Glomerular endothelial cell (primary cell): ENCODE results near the gene MGMT. TPM values are rescaled to one million over a fixed set of nuclear protein-coding genes. Genes with fewer than 3 reads are reported as not detected.

Experiments
- DNase-seq: peaks from one replicate; pipeline ENCODE4 v3.0.0-alpha.2; 2011; ENCODE audit warnings: low read depth, low spot score; ENCODE audit errors: extremely low read depth
- total RNA-seq: library from RNA; depleted of rRNA; stranded (reverse); fragments of >200 nt; gene quantifications from 2 replicates; pipeline ENCODE4 v1.2.3, GENCODE V29; 2015

The MGMT gene
- total RNA-seq, 1 donor from 2014 or later: 26.5 TPM

DNA sequence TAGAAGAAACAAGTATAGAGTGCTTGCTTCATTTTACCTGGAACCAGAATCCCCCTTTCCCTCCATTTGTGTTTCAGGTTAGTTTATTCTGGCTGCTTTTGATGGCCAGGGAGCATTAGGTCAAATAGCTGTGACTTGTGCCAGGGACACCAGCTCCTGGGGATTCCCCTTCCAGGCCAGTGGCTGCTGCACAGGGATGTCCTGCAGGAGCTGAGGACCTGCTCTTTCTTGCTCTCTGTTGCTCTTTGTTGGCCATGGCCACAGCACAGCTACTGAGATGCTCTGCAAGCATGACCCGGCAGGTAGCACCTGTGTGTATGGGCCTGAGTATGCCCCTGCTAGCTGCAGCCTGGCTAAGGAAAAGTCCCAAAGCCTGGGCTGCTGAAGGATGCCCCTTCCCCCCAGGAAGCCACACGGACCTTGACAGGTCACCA lies 288.1 kb downstream of the MGMT start:
- DNase-seq: no peak

- no peak for DNase-seq
These were observed 288.6 kb downstream of the MGMT start for GRCh38 chr10:129755621-129756020.

- DNase-seq: no peak
These were observed 290.2 kb downstream of the MGMT start for GRCh38 chr10:129756912-129757901.

DNA sequence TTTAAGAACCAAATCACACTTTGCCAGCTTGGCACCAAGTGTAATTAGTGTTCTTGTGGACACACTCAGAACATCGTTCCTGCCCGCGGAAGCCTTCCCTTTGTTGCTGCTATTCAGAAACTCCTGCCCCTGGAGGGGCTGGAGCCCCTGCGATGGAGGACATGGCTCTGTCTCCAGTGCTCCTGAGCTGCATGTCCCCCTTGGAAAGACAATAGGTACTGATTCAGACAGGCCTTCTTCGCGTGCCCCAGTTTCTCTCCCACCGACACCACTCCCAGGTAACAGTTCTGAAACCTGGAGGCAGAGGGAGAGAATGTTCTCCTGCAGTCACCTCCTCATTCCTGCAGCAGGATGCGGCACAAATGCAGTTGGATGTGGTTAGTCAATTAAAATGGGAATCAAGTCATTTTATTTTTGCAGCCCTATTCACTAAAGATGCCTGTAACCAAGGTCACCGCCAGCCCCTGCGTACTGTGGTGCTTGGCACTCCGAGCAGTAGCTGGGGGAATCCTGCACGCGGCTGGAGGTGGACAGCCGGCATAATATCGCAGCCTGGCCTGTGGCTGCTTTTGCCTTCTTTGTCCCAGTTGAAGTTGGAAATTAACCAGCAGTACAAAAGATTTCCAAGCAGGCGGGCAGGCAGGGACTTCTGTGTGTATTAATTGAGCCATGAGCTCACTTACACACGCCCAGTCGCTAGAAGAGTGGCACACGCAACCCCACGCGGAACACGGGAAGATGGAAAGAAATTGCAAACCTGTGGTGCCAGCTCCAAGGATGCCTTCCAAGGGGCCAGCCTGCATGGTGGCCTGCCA lies 291.4 kb downstream of the MGMT start:
- no peak for DNase-seq

DNA sequence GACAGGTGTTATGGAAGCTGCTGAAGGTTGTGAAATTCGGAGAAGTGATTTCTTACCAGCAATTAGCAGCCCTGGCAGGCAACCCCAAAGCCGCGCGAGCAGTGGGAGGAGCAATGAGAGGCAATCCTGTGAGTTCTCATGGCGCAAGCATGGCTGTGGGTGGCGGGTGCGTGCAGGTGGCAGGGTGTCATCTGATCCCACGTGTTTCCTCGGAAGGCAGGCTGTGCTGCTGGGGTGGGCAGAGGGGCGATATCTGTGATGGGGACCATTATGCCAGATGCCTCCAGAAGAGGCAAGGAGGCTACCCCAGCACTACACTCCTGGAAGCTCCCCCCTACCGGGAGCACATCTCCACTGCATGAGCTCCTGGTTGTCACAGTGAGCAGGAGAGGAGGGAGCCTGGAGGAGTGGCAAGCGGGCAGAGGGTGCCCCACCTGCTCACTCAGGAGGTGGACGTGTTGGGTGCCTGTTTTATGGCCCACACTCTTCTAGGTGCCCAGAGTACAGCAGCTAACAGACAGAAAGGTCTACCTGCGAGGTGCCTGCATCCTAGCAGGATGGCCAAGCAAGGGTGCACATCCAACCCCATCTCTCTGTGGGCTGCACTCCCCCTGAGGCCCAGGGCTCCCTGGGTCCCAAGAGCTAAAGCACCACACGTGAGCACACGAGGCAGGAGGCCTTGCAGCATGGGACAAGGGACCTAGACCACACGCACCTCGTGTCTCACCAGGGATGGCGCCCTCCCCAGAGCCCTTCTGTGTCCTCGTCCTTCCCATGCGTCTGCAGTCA lies 292.4 kb downstream of the MGMT start:
- no peak for DNase-seq

- DNase-seq: no peak
These were observed 292.9 kb downstream of the MGMT start for GRCh38 chr10:129760003-129760315.

DNA sequence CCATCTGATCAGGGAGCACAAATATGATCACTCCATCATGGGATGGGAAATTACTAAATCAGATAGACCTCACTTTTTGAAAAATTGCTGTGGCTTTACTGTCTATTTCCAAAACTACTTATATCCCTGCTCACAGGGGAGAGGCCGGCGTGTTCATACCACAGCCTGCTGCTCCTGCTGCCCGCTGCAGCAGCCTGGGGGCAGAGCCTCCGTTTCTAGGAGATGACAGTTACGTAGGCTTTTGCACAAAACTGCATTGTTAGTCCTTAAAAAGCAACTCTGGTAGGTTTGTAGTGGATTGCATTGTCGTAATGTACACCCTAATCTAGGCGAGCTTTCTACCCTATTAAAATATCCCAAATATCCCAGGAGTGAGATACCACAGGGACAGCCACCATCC lies 293.4 kb downstream of the MGMT start:
- DNase-seq: no peak

- no peak for DNase-seq
These were observed 294.3 kb downstream of the MGMT start for GRCh38 chr10:129761197-129761972.

GRCh38 chr10:129761981-129762956 lies 295.2 kb downstream of the MGMT start:
- DNase-seq: no peak

DNA sequence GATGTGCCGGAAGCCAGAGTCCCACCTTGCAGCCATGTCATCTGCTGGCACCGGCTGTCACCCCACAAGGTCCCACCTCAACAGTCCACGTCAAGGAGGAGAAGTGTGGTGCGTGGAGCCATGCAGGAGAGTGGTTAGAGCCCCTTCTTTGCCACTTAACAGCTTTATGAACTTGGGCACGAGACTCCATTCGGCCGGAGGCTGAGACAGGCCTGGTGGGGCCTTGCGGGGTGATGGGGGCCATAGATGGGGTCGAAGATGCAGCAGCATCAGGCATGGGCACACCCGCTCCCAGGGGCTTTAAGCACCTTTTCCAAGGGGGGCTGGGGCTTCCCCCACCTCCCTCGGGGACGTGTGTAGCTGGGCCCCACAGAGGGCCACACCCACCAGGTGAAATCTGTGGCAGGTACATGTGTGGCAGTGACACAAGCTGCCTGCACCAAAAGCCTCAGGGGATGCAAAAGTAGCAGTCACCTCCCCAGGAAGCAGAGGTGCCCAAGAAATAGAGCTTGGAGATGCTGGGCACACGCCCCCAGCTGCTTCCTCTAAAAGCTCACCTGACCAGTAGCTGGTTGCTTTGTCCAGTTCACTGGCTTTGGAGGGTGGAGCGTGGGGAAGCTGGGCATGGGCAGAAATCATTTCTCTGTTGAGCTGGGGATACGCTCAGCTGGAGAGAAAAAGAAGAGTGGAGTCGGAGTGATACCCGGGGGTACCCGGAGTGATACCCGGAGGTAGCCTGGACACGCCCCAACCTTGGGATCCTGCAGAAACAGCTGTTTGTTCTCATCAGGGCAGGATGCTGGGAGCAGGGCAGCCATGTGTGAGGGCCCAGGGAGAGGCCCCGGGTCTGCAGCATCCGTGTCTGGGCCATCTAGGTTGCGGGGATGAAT lies 297.2 kb downstream of the MGMT start:
- no peak for DNase-seq

DNA sequence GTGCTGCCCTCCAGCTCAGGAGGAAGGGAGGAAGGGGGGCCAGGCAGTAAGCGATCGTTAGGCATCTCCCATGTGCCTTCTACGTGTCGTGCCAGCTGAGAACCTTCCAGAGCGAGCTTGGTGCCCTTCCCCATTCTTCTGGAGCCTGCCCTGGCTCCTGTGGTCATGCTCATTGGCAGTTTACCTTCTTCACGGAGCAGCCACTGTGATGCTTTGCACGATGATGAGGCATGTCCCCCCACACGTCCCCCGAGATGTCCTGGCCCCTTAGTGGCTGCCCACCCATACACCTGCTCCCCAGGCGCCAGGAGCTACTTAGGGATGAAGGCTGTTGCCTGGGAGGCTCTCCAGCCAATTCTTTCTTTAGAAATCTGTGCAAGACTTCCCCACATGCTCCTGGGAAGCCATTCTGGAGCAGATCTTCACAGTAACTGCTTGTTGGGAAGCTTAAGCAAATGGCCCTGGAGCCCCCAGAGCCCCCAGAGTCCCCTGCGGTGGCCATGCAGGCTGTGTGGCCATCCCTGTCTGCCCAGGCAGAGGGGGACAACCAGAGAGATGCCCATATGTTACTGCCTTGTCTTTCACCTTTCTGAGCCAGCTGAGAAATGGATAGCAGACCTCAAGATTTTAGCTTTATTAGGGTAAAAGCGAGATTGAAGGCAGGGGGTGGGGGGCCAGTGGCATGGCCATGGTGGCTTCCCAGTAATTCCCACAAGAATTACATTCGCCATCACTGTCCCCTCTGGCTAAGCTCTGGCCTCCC lies 298.0 kb downstream of the MGMT start:
- no peak for DNase-seq

DNA sequence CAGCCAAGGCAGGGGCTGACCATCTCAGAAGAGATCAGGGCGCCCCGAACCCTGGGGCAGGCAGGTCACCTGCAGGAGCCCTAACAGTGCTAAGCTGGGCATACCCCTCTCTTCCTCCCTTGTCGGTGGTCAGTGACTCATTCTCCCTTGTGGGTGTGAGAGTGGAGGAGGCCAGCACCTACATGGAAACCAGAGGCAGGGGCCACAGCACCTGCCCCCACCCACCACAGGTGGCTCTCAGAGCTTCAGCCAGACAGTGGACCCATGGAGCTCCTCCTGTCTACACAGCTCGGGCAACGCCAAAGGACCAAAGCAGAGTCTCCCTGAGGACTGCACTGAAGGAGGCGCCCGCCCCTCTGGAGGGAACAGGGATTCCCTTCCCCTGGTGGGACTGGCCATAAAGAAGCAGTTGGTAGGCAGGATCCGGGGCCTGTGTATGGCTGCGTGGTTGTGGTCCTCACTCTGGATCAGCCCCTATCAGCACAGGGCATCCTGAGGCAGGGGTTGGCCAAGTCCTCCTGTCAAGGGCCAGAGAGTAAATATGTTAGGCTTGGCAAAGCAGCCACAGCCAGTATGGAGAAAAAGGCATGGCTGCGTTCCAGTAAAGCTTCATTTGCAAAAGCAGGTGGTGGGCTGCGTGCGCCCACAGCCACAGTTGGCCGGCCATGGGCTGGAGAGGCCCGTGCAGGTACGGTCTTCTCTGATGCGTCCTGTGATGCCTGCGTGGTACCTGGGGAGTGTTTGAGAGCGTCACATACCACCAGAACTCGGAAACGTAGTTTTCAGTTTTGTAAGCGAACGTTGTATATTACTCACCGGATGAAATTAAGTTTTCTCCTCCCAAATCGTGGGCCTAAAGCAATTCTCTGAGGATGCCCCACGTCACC lies 298.9 kb downstream of the MGMT start:
- DNase-seq: no peak

DNA sequence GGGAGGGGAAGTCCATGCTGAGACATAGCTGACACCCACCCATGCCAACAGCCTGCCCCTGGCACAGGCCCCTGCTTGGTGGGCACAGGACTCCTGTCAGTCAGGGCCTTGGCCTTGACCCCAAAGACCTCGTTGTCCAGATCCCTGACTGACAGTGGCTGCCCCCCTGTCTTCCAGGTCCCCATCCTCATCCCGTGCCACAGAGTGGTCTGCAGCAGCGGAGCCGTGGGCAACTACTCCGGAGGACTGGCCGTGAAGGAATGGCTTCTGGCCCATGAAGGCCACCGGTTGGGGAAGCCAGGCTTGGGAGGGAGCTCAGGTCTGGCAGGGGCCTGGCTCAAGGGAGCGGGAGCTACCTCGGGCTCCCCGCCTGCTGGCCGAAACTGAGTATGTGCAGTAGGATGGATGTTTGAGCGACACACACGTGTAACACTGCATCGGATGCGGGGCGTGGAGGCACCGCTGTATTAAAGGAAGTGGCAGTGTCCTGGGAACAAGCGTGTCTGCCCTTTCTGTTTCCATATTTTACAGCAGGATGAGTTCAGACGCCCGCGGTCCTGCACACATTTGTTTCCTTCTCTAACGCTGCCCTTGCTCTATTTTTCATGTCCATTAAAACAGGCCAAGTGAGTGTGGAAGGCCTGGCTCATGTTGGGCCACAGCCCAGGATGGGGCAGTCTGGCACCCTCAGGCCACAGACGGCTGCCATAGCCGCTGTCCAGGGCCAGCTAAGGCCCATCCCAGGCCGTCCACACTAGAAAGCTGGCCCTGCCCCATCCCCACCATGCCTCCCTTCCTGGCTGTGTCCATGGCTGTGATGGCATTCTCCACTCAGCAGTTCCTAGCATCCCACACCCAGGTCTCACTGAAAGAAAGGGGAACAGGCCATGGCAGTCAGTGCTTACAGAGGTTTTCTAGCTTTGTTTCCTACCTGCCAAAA lies 299.8 kb downstream of the MGMT start:
- no peak for DNase-seq

- DNase-seq: no peak
These were observed 300.7 kb downstream of the MGMT start for GRCh38 chr10:129767751-129768150.
